Astrocyte (in vitro differentiated cells and primary cell): ENCODE data around the gene PRKACA.

Source experiments
- CTCF ChIP-seq: IDR thresholded peaks from 2 replicates; pipeline ENCODE4 v1.5.1; 2011; ENCODE audit warnings: low read depth, mild to moderate bottlenecking, inconsistent platforms, low read length, moderate library complexity; ENCODE audit not compliant: insufficient read depth
- EZH2 ChIP-seq: IDR thresholded peaks from 2 replicates; pipeline ENCODE4 v1.6.1; 2012; ENCODE audit warnings: mild to moderate bottlenecking, low read length, inconsistent platforms; ENCODE audit not compliant: insufficient read depth

- TF ChIP-seq CTCF (no peak), EZH2 (no peak)
These were observed 44.9 kb downstream of the PRKACA start, which contains the start of gene MISP3 for GRCh38 chr19:14072535-14073260.
